Islet precursor cell (in vitro differentiated cells): Measurements from ENCODE around the gene HMX1.

ENCODE experiments used
- DNase-seq: peaks from one replicate; pipeline ENCODE4 v3.0.0-alpha.2; 2018

Gene HMX1

DNA sequence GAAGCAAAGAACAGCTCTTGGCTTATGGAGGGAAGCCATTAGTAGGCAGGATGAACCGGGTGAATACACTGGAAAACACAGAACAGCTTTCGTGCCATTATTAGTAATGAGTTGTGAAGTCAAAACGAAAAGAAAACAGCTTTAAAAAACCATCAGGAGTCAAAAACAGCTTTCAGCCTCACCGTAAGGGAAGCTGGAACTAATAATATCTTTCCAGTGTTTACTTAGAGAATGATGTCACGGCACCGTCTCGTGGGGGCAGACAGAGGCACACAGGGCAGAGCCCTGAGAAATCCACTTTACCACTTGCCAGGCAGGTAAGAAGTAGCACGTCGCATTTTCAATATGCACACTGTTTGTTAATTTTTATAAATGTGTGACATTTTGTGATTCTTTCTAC is 37.9 kb upstream of the HMX1 start:
- DNase-seq: peak; percentile 15

DNA sequence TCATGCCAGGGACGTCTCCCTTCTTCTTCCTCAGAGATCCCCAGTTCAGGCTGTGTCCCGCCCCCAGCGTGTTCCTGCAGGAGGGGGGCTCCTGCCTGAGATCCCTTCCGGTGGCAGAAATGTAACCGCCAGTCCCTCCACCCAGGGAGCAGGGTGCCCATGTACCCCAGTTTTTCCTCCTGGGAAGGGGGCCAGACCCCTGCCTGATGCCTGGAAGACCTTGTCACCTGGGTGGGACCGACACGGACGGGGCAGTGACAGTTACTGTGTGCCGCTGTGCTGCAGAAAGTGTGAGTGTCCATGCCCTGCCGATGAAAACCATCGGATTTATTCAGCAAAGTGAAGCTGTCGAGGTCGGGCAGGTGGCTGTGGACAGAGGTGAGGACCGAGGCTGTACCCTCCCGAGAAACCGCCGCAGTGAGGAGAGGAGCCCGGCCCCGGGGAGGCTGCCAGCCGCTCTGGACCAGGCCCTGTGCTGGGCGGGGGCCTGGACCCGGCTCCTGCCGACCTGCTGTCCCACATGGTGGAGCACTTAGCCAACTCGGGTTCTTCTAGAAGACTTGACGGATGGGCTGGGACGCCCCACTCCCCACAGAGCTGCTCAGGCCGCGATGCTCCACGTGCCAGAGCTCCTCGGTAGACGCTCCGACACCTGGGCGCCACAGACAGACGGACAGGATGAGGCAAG is 36.7 kb upstream of the HMX1 start:
- peak; percentile 54 for DNase-seq

DNA sequence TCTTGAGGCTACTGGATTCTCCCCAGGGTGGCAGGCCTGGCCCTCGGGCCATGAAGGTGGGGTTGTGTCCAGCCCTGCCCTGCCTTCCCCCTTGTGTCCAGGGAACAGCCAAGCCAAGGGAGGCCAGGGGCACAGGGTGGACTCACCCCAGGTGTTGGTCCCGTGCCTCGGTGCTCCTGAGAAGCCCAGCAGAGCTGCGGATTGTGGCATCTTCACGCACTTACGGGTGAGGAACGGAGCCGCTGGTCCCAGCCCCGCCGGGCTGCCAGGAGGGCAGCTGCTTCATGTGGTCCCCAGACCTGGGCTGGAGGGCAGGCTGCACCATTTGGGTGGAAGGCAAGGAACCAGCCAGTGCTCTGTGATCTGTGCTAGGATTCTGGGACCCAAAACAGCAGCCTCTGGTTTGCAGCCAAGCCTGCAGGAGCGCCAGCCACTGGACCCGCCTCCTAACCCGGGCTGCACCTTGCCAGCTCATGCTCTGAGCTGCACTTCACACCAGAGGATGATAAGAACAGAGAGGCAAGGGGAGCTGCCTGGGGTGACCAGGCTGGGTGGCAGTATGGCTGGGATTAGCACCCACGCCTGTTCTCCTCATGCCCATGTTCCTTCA is 36.1 kb upstream of the HMX1 start:
- peak; percentile 51 for DNase-seq

DNA sequence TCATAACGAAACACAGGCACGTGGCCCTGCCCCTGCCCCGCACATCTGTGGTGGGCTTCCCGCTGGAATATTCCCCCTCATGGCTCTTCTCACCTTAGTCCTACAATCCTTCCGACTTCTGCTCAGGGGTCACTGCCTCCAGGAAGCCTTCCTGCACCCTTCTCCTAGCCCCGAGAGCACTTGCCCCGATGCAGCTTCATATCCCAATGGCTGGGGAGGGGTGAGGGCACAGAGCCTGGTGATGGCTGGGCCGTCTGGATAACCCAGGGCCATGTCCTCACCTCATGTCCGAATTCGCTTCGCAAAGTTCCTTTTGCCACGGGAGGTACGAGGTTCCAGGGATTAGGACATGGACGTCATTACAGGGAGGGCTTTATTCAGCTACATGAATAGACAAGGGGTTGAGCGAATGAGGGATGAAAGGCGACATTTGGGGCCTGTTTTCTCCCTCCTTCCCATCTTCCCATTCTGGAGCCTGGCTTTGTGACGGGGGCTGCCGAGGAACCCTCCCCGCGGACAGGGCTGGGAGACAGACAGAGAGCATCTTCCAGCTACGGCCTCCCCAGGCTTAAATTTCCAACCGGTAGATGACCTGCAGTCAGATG is 35.5 kb upstream of the HMX1 start:
- DNase-seq: peak; percentile 38

DNA sequence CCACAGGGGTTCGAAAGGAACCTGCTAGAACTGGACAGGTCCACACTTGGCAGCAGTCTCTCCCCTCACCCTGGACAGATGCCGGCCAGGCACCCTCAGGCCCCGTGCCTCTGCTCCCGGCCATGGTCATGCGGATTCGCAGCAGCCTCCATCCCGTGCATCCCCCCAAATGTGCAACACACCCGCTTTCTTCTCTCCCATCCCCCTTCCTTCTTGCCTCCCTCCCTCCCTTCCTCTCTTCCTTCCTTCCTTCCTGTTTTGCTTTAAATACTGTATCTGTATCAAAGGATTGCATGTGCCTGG is 35.0 kb upstream of the HMX1 start:
- DNase-seq: no peak

DNA sequence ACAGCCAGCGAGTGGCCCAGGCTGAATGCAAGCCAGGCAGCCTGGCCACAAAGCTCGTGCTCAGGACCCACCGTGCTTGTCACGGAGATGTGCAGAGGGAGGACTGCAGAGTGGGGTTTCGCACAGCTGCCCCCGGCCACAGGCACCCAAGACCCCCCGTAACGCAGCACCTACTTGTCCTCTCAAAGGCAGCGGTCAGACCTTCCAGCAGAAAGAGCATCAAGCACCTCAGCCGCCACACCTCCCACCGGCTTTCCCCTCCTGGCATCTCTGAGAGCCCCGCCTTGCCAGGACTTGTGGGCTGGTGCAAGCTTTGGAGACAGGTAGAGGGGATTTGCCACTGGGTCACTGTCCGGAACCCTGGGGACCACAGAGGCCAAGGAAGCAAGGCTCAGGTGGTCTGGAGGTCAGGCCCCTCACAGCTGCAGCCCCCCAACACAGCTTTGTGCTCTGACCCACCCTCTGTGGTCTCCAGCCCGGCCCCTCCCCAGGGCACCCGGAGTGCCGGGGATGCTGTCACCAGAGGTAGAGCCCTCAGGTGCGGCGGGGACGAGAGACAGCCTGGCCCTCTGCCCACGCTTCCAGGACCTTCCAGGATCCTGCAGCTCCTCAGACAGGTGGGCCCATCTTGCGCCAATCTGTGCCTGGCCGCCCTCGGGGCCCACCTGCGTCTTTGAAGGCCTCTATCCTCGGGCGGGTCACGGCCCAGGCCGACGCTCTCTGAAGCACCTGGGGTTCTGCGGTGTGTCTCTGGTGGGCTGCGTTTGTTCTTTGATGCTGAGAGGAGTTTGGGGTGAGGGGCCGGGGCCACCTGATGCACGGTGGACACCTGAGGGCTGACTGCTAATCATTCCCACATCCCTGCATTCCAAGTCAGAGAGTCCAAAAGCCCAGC is 34.4 kb upstream of the HMX1 start:
- DNase-seq: peak; percentile 43

DNA sequence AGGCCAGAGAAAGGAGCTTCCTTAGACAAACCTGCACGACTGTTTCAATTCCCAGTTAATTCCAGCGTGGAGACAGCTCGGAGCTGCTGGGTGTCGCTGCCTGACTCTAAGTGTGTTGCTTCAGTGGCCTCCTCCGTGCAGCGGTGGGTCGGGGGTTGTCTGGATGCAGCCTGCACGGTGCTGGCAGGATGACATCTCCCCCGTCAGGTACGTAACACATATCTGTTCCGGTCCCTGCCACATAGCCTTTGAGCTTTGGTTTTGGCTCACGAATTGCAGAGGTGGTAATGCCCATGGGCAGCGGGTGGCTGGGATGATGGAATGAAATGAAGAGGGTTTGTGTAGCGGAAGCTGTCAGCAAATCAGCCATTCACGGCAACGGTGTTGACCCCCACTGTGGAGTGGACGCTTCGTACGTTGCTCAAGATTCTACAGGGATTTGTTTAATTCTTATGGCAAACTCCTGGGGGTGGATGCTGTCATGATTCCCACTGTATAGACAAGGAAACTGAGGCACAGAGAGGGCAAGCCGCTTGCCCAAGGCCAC is 33.7 kb upstream of the HMX1 start:
- peak; percentile 33 for DNase-seq

DNA sequence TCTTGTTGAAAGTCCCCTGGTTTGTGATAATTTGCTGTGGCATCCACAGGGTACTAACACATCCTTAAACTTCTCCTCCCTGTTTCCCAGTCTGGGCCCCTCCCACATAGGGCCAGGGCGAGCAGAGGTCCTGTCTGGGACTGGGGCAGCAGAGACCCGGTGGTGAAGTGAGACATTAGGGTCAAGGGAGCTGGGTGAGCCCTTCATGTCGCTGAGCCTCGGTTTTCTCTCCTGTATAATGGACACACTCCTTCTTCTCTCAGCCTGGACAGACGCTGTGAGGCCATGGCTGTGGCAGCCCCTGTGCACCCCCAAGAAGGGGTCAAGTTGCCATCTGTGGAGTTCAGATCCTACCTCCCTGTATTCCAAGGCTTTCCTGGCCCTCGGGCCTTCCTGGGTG is 33.0 kb upstream of the HMX1 start:
- peak; percentile 23 for DNase-seq

DNA sequence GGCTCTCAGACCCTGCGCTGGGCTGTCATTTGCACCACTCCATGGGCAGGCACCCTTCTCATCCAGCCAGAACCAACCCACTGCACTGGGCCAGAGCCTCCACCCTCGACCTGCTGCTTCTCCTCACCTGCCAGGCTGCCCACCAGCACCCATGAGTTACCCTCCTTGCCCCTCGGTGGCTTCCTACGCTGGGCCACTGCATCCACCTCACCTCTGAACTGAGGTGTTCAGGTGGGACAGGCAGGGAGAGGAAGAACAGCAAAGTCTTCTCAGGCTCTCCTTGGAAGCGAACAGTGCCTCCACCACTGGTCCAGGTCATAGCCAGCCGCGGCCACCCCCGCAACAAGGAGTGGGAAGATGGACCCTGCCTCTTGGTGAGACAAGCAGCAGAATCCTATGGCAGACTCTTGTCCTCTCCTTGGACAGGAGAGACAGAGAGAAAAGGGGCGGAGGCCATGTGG is 32.4 kb upstream of the HMX1 start:
- DNase-seq: no peak

DNA sequence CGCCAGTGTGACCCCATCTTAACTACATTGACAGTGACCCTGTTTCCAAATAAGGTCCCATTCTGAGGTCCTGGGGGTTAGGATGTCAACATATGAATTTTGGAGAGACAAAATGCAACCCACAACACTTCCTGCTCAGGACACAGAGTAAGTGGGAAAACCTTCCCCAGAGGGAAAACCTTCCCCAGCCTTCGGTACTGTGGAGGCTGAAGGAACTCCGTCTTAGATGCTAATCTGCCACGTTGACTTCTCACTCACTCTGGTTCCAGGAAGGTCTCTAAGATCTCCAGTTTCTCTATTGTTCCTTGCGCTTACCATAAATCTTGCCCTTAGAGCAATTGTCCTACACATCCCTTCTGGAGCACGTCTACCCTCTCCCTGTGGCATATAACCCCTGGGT is 29.7 kb upstream of the HMX1 start:
- no peak for DNase-seq

DNA sequence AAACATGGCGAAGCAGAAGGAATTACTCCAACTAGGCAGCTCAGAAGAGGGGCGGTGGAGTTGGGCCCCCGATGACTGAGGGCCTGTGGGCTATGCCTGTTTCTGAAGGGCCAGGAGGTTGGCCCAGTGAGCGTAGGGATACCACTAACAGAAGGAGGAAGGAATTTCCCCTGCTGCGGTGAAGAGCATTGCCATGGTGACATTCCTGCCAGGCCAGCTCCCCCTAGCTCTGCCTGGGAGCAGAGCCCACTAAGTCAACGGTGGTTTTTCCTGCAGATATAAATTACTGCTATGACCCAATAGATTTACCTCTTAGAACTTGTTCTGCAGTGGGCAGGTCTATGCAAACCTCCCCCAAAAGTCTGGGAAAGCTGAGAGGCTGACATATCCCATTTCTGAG is 28.9 kb upstream of the HMX1 start:
- DNase-seq: no peak

DNA sequence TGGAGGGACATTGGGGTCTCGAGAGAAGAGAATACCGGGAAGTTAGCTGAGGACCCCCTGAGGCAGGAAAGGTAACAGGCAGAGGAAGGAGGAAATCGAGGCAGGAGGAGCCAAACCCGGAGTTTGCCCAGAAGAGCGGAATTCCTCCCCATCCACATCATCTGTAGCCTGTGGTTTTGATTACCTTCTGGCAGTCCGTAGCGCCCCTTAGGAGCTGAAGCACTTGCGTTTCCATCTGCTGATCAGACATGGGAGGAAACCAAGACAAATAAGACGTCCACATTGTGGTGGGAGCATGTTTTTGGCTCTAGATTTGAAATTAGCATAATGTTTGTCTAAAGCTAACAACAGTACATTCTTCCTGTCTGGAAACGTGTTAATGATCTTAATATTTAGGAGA is 26.8 kb upstream of the HMX1 start:
- no peak for DNase-seq

DNA sequence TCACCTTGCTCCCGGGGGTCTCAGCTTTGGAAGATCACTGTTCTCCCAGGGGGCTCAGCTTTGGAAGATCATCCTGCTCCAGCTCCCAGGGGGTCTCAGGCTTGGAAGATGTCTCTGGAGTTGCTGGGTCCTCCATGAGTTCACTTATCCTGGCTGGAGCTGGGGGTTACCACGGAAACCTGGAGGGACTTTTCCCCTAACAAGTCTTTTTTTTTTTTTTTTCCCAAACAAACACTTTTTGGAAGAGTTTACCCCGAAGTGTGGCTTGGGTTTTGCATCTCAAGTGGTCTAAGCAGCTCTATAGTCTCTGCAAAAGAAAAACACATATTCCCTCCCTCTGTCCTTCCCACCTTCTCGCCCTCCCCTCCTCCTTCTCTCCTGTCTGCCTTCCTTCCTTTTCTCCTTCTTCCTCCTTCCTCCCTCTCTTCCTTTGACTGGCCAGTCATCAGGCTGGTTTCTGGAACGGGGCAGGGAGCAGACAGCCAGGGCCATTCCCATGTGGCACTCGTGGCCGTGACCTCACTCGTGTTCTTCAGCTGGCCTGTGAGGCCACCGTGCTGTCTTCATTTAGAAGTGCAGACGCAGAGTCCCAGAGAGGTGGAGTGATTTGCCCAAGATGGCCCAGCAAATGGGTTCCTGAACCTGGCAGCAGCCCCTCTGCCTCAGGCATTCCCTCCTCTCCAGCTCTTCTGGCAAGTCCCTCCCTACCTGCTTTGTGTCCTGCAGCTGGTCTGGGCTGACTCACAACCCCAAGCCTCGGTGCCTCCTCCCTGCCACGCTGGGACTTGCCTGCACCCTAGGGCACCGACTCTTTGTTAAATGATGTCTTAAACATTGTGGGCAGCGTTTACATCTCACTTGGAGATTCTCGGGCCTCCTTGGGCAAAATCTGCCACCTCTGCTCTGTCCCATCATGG is 25.9 kb upstream of the HMX1 start:
- DNase-seq: no peak

DNA sequence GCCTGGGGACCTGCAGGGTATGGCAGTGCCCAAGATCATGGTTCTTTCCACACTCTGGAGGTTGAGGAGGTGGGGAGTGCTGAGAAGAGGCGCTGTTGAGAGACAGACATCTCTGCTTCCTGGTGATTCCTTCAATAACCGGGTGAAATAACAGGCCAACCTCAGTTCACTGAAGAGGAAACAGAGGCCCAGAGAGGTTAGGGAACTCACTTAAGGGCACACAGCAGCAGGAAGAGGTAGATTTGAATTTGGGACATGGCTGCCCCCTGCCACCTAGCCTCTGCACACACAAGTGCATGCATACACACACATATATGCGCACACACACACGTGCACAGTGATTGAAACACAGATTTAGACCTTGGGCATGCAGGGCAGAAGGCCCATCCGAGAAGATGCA is 24.9 kb upstream of the HMX1 start:
- DNase-seq: no peak

DNA sequence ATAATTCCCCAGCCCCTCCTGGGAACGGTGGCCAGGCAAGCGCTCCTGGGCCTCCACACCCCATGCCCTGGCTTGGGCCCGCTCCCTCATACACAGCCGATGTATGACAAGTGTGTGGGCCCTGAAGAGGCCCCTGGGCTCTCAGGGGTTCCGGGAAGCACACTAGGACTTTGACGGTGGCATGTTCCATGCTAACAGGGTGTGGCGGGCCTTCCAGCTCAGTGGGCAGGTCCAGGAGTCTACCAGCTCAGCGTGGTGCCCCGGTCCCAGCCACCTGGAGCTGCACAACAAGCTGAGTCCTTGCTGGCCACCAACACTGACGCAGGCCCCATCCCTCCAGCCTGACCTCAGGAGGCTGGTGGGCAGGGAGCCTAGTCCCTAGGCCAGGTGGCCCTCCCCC is 24.4 kb upstream of the HMX1 start:
- no peak for DNase-seq

DNA sequence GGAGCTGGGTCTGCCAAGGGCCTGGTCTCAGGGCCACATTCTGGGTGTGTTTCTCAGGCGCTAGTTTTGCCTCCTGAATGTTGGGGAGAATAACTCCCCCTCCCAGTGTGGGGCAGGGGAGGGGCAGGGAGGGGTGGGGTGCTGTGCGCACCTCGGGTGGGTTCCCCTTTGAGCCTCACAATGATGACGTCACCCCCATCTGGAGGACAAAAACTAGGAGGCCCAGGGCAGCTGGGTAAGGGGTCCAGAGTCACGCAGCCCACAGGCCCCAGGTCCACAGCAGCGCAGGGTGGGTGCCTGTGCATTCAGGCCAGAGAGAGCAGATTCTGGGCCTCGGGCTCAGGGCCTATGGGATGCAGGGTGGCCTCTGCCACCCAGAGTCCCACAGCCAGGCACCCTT is 23.7 kb upstream of the HMX1 start:
- DNase-seq: no peak

DNA sequence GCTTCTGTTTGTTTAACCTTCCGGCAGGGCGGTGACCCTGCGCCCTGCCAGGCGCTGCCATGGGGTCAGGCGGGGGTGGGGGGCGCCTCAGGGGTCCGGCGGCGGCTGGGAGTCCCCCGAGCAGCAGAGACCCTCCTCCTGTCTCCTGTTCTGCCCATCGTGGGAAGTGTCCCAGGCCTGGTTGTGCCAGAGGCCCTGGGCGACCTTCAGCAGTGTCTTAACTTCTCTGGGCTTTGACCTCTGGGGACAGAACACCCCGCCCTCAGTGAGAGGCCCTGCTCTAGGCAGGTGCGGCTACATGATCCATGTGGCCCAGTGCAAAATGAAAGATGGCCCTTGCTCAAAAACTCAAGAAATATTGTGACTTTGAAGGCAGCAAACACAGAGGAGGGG is 22.8 kb upstream of the HMX1 start:
- no peak for DNase-seq

DNA sequence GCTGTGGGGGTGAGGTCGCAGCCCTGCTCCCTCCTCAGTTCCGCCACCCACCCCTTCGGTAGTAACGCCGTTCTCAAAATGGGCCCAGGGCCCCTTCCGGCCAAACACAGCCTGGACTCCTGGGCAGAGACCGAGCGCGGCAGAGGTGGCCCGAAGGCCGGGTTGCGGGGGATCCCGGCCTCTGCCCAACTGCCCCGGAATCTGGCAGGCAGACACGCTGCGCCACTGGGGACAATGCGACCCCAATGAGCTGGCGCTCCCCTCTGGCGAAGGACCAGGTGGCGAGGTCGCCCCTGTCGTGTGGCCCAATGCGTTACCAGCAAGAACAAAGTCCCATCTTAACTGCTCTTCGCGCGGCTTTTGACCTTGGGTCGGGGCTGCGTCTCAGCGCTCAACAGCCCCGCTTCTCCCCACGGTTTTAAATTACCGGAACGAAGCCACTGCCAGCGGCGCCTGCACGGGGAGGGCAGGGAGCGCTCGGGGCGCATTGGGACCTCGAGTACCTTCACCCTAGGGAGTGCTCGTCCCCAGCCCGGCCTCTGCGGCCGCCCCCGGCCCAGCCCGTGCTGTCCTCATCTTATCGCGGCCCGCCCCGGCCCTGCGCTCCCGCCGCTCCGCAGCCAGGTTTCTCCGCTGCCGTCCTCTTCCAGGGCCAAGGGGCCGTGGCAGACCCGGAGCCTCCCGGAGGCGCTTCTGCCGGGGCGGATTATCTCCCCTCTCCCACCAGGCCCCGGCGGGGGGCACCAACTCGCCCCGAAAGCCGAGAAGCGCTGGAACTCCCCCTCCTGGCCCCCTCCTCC is 22.2 kb upstream of the HMX1 start:
- DNase-seq: no peak

DNA sequence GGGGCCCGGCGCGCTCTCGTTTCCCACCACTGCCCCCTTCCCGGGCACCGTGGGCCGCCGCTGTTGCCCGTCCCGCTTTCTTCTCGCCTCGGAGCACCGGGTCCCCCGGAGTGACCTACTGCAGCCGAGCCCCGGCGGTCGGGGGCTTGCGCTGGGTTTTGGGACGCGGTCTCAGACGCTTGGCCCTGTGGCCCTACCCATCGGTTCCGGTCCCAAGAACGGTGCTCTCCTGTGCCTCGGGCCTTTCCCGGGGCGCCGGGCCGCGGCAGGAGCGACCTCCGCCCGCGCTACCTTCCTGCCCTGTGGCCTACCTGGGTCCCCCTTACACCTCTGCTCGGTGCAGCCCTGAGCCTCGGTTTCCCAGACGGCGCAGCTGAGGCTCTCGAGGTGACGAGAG is 21.6 kb upstream of the HMX1 start:
- DNase-seq: no peak

DNA sequence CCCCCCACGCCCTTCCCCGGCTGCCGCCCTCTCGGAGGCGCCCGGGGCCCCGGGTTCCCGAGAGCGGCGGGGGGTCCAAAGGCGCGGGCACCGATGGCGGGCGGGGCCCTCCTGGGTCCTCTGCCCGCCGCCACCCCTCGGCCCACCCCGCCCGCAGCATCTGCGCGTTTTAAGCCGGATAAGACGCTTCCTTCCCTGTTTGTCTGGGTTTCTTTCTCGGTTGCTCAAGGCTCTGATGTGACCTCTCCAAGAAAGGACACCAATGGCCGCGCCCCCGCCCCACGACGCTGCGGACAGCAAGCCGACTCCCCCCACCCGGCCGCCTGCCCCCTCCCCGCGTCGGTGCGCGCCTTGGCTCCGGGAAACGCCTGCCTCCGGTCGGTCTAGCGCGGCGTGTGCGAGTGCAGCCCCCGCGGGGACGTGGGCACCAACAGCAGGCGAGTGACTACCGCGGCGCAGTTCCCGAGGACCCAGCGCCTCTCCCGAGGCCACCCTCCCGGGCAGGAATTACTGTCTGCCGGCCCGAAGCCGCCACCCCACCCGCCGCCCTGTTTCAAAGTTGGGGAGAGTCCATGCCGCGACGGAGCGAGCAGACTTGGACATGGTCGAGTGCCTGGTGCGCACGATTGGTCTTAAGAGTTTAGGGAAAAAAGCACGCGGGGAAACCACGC is 21.1 kb upstream of the HMX1 start:
- no peak for DNase-seq
